ENCODE measurements around the gene MRGPRX2. TPM values are rescaled to one million over a fixed set of nuclear protein-coding genes. Genes with fewer than 3 reads are reported as not detected.

The MRGPRX2 gene
- total RNA-seq (2016; rRNA removed; fragmentation: Illumina TruSeq; extraction: Trizol): not detected in 2 replicates
- not detected in 2 replicates for total RNA-seq (2016; cell fraction: cytosol; rRNA removed; fragmentation: Illumina TruSeq; extraction: Trizol; ENCODE audit: low read depth)
- total RNA-seq (2016; cell fraction: insoluble cytoplasmic fraction; rRNA removed; fragmentation: Illumina TruSeq; extraction: Trizol): not detected in 2 replicates
- not detected in 2 replicates for total RNA-seq (2016; cell fraction: membrane; rRNA removed; fragmentation: Illumina TruSeq; extraction: Trizol)
- not detected in 2 replicates for total RNA-seq (2016; cell fraction: nucleus; rRNA removed; fragmentation: Illumina TruSeq; extraction: Trizol)
- polyA plus RNA-seq (2011; rRNA removed): not detected in 2 replicates
- polyA plus RNA-seq (2011; cell fraction: cytosol; rRNA removed): not detected in 2 replicates
- not detected in 2 replicates for polyA plus RNA-seq (2011; cell fraction: nucleus; rRNA removed)
- polyA plus RNA-seq (2012): not detected in 2 replicates
- polyA plus RNA-seq (2016; cell fraction: cytosol; fragmentation: Illumina TruSeq; extraction: Trizol; ENCODE audit: low read depth): not detected in 2 replicates
- not detected in 2 replicates for polyA plus RNA-seq (2016; cell fraction: insoluble cytoplasmic fraction; fragmentation: Illumina TruSeq; extraction: Trizol; ENCODE audit: low read depth)
- polyA plus RNA-seq (2016; cell fraction: membrane; fragmentation: Illumina TruSeq; extraction: Trizol; ENCODE audit: low read depth): not detected in 2 replicates
- not detected in 2 replicates for polyA plus RNA-seq (2016; cell fraction: nucleus; fragmentation: Illumina TruSeq; extraction: Trizol; ENCODE audit: insufficient read depth, low read depth)
- not detected in 2 replicates for polyA minus RNA-seq (2011; rRNA and poly(A)+ RNA removed; ENCODE audit: low replicate concordance)
- polyA minus RNA-seq (2011; cell fraction: cytosol; rRNA and poly(A)+ RNA removed): not detected in 2 replicates
- polyA minus RNA-seq (2011; cell fraction: nucleus; rRNA and poly(A)+ RNA removed): not detected in 2 replicates
- Bru-seq, nascent RNA: not detected
- not detected for BruChase-seq, experiment 1, labeled RNA remaining after a 6-hour chase
- BruChase-seq, experiment 2, labeled RNA remaining after a 2-hour chase: not detected
- long read RNA-seq, experiment 1: 0 reads
- long read RNA-seq, experiment 2: 0 reads

GRCh38 chr11:19060629-19061028 lies at the start of gene MRGPRX2:
Gene MRGPRX2 (minus strand): TSS chr11:19060717. CDS start chr11:19056402, 4,315 bp downstream.
- no peaks in the 10 kb centered on the region for H3K36me3 ChIP-seq (replicated peaks in 1 of 2; ENCODE audit: control insufficient read depth in 1 of 2, insufficient read depth in 2 of 2, low read length in 2 of 2)
- no peak within 1 kb of the TSS for H3K9ac ChIP-seq (ENCODE audit: insufficient read depth, low read depth, low read length)
- ATAC-seq (no peak), FAIRE-seq (no peak), DNase-seq (ENCODE audit: low spot score) (no peak)
- no peak within 1 kb of the TSS for H3K4me2 ChIP-seq (ENCODE audit: low read depth, low read length)
- H3K79me2 ChIP-seq (ENCODE audit: insufficient read depth, low read length): no peaks in the 10 kb centered on the region
- intact Hi-C loops (cut with micrococcal nuclease; ENCODE audit: unreplicated experiment) (no loop called here), in situ Hi-C loops (cut with HindIII; ENCODE audit: extremely low pct_ligation_motif_present, low pct_unique_long_range_greater_than_20kb) (no loop called here)
- no peak within 1 kb of the TSS for H2AFZ ChIP-seq (ENCODE audit: low read length)
- POLR2A ChIA-PET: no interaction called here
- H4K20me1 ChIP-seq (ENCODE audit: insufficient read depth, low read length): no peaks in the 10 kb centered on the region
- no peak within 1 kb of the TSS for H3K4me3 ChIP-seq (replicated peaks in 1 of 3; ENCODE audit: insufficient read depth in 1 of 3, low read depth in 2 of 3, low read length in 3 of 3)
- H3K9me3 ChIP-seq (ENCODE audit: low read length): no peaks in the 10 kb centered on the region
- no peaks in the 10 kb centered on the region for H3K4me1 ChIP-seq (ENCODE audit: insufficient read depth, low read length)
- TF ChIP-seq KDM1A (CRISPR knock-in tag; IDR thresholded peaks at IDR 0.05) (no peak), DBP (CRISPR knock-in tag; IDR thresholded peaks at IDR 0.05; ENCODE audit: not compliant biosample characterization) (no peak), ZNF749 (CRISPR knock-in tag; IDR thresholded peaks at IDR 0.05; ENCODE audit: borderline replicate concordance) (no peak), ATF4 (CRISPR knock-in tag; IDR thresholded peaks at IDR 0.05) (no peak), FOXO4 (CRISPR knock-in tag; conservative IDR thresholded peaks at IDR 0.05) (no peak)
- BruUV-seq (replicated peaks): no TSS peak
- WGBS (ENCODE audit: low lambda C conversion rate): 15% methylated on average over 4 of the region's 4 CpGs
- CTCF ChIA-PET (ENCODE audit: low intra/inter-chr PET ratio, low total read pairs): no interaction called here
- no peak within 1 kb of the TSS for H3K27ac ChIP-seq (ENCODE audit: extremely low read length, insufficient read depth, low read length)
- peaks cover 0 to 12% of the 10 kb centered on the region in 2 experiments; a peak in 1 of 5 replicates for H3K27me3 ChIP-seq (ENCODE audit: control insufficient read depth in 1 of 2, insufficient read depth in 2 of 2, low read length in 2 of 2)
